ENCODE data around the gene ANKMY1.

Gene ANKMY1

GRCh38 chr2:240583774-240584173 is 26.0 kb upstream of the ANKMY1 start:
- DNase-seq, result peak in 2 of 10 donors; percentile 25 to 38
- intact Hi-C loops (cut with DNase I), result no loop called here

DNA sequence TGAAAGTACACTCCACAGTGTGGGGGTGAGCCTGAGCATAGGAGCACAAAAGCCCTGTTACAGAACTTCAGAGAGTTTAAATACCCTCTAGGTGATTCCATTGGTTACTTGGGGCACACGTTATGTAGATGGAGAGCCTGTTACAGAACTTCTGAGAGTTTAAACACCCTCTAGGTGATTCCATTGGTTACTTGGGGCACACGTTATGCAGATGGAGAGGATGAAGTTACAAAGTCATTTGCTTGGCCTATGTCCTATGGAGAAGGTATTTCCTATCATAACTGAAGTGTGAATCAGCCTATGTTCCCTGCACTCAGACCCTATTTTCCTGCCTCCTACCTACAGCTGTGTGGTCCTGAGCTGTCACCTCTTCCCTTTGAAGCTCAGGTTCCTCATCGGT is 25.0 kb upstream of the ANKMY1 start:
- DNase-seq, result peak in 1 of 10 donors; percentile 8
- intact Hi-C loops (cut with DNase I), result no loop called here

DNA sequence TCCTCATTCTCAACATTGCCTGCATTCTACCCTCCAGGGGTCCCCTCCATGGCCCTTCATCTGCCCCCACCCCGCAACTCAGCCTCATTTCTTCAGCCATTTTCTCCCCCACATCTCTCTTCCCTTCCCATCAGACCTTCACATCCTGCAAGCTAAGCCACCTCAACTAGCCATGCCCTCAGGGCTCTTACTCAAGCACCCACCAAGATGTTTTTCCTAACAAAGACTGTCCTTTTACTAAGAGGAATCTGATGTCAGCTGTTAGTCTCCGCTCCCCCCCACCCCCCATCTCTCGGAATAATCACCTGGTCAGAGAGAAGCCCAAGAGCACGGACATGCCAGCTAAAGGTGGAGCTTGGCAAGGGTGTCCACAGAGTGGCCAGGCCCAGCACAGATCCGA is 24.0 kb upstream of the ANKMY1 start:
- peak in 2 of 10 donors; percentile 3 to 7 for DNase-seq
- intact Hi-C loops (cut with DNase I), result no loop called here

- intact Hi-C loops (cut with DNase I), result no loop called here
- peak in 3 of 10 donors; percentile 69 to 84 (median 76) for DNase-seq
Observed at GRCh38 chr2:240579771-240580614, 22.2 kb upstream of the ANKMY1 start.

- DNase-seq, result peak in 2 of 10 donors; percentile 58 to 70
- intact Hi-C loops (cut with DNase I), result no loop called here
Observed at GRCh38 chr2:240579071-240579762, 21.4 kb upstream of the ANKMY1 start.

- intact Hi-C loops (cut with DNase I), result no loop called here
- peak in 2 of 10 donors; percentile 58 to 77 for DNase-seq
Observed at GRCh38 chr2:240578488-240578887, 20.7 kb upstream of the ANKMY1 start.

DNA sequence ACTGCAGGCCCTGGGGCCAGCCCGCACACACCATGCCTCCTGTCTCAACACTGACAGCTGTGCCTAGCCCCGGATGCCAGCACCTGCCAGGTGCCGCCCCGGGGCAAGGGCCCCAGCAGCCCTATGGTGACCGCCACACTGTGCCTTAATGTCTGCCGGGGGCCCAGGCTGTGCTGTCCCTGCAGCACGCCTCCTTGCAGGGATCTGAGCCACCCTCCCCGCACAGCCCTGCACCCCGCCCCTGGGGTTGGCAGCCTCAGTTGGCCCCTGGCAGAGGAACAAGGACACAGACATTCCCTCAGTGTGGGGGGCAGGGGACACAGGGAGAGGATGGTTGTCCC is 20.3 kb upstream of the ANKMY1 start:
- DNase-seq, result peak in 2 of 10 donors; percentile 67 to 79
- intact Hi-C loops (cut with DNase I), result no loop called here

GRCh38 chr2:240577281-240578109 is 19.7 kb upstream of the ANKMY1 start:
- DNase-seq, result peak in 3 of 10 donors; percentile 24 to 81 (median 52)
- intact Hi-C loops (cut with DNase I), result no loop called here

- peak in 3 of 10 donors; percentile 70 to 73 (median 71) for DNase-seq
- intact Hi-C loops (cut with DNase I), result no loop called here
Observed at GRCh38 chr2:240576436-240577205, 18.8 kb upstream of the ANKMY1 start.

GRCh38 chr2:240576036-240576435 is 18.2 kb upstream of the ANKMY1 start:
- intact Hi-C loops (cut with DNase I), result no loop called here
- peak in 2 of 10 donors; percentile 41 to 50 for DNase-seq

- DNase-seq, result peak in 3 of 10 donors; percentile 62 to 77 (median 69)
- intact Hi-C loops (cut with DNase I), result no loop called here
Observed at GRCh38 chr2:240575101-240575965, 17.5 kb upstream of the ANKMY1 start.

- intact Hi-C loops (cut with DNase I), result no loop called here
- DNase-seq, result peak in 4 of 10 donors; percentile 8 to 85 (median 71)
Observed at GRCh38 chr2:240574386-240575100, 16.8 kb upstream of the ANKMY1 start.

GRCh38 chr2:240573516-240574385 is 16.0 kb upstream of the ANKMY1 start:
- DNase-seq, result peak in 4 of 10 donors; percentile 9 to 84 (median 76)

GRCh38 chr2:240573071-240573515 is 15.3 kb upstream of the ANKMY1 start:
- intact Hi-C loops (cut with DNase I), result no loop called here
- peak in 4 of 10 donors; percentile 9 to 78 (median 44) for DNase-seq

More at GRCh38 chr2:240573516-240574385, 16.0 kb upstream of the ANKMY1 start:
- intact Hi-C loops (cut with DNase I), result no loop called here

DNA sequence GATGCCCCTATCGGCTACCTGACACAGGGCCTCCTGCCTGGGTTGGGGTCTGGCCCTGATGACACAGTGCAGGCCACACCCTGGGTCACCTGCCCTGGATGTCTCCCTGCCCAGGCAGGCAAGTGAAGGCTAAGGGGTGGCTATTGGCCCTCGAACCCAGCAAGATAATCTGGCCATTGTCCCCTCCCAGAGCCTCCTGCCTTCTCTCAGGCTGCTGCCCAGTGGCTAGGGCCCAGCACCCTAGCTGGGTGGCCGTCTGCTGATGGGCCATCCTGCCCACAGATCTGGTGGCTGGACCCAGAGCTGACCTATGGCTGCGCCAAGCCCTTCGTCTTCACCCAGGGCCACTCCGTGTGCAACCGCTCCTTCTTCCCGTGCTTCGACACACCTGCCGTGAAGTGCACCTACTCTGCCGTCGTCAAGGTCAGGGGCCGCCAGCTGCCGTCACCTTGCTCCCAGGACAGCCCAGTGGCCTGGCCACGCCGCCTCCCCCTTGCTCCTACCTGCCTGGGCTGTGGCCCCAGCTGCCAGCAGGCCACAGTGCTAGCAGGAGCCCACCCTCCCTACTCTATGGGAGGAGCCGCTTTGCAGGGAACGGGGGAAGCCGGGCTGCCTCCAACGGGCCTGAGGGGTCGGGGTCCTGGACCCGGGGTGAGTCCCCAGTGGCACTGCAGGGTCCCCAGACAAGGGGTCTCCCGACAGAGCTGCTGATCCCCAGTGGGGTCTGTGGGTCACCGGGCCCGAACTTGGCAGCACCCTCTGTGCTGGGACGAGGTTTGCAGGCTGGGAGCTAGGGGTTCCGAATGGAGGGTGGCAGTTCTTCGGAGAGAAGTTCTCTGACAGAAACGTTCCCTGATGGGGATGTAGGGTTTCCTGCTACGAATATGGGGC is 14.6 kb upstream of the ANKMY1 start:
- peak in 4 of 10 donors; percentile 5 to 83 (median 70) for DNase-seq
- intact Hi-C loops (cut with DNase I), result no loop called here

DNA sequence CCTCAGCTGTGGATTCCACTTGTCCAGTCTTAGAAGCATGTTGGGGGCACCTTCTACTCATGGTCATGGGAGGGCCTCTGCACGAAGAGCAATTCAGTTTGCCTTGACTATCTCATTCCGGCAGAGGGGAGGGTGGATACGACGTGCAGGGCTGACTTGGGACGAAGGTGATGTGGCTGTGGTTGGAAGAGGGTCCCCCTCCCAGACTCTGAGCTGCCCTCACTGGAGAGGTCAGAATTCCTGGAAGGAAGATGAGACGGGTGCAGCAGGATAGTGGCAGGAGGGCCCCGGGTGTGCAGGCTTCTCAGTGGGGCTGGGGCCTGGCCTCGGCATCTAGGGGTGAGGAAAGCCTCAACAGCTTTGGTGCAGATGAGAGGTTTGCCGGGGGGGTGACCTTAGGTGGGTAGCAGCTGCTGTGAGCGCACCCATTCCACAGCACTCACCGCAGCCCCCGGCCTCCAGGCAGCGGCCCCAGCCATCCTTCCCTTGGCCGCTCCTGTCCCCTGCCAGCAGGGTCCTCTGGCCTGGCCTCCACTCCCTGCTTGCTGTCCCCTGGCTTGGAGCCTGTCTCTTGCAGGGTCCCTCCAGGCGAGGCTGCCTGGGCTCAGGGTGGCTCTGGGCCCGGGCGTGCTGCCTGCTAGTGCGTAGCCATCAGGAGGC is 13.7 kb upstream of the ANKMY1 start:
- peak in 4 of 10 donors; percentile 7 to 79 (median 60) for DNase-seq
- intact Hi-C loops (cut with DNase I), result no loop called here
